ENCODE measurements around the gene AQP9. TPM values are rescaled to one million over a fixed set of nuclear protein-coding genes. Genes with fewer than 3 reads are reported as not detected.

AQP9 gene
- total RNA-seq, 1 donor from 2014 or later = 60.3 TPM

GRCh38 chr15:58159827-58160386, 21.7 kb downstream of the AQP9 start:
- H3K9me3 ChIP-seq = no peaks in the 10 kb centered on the region
- no peaks in the 10 kb centered on the region for H3K27me3 ChIP-seq (ENCODE audit: low read depth)
- H3K36me3 ChIP-seq = no peaks in the 10 kb centered on the region
- no peak for TF ChIP-seq CTCF (IDR thresholded peaks at IDR 0.05)
- H3K4me1 ChIP-seq = no peaks in the 10 kb centered on the region
- intact Hi-C loops (cut with DNase I) = no loop called here
- ATAC-seq (no peak), DNase-seq (no peak)
- H3K27ac ChIP-seq = no peak overlapping the region
- no peak overlapping the region for H3K4me3 ChIP-seq

GRCh38 chr15:58161436-58161930, 23.3 kb downstream of the AQP9 start:
- ATAC-seq = no peak
- intact Hi-C loops (cut with DNase I) = no loop called here
- Histone ChIP-seq H3K27ac (no peak overlapping the region), H3K4me3 (no peak overlapping the region), H3K4me1 (no peaks in the 10 kb centered on the region), H3K36me3 (no peaks in the 10 kb centered on the region), H3K9me3 (no peaks in the 10 kb centered on the region), H3K27me3 (ENCODE audit: low read depth) (no peaks in the 10 kb centered on the region)
- DNase-seq = no peak
- TF ChIP-seq CTCF (IDR thresholded peaks at IDR 0.05) = no peak

GRCh38 chr15:58163985-58164384, 25.8 kb downstream of the AQP9 start:
- no peaks in the 10 kb centered on the region for H3K36me3 ChIP-seq
- no peak for TF ChIP-seq CTCF (IDR thresholded peaks at IDR 0.05)
- H3K4me1 ChIP-seq = no peaks in the 10 kb centered on the region
- intact Hi-C loops (cut with DNase I) = no loop called here
- H3K9me3 ChIP-seq = no peaks in the 10 kb centered on the region
- ATAC-seq (no peak), DNase-seq (no peak)
- no peak overlapping the region for H3K4me3 ChIP-seq
- no peaks in the 10 kb centered on the region for H3K27me3 ChIP-seq (ENCODE audit: low read depth)
- H3K27ac ChIP-seq = no peak overlapping the region

- H3K27ac ChIP-seq = no peak overlapping the region
- H3K9me3 ChIP-seq = no peaks in the 10 kb centered on the region
- no peak overlapping the region for H3K4me3 ChIP-seq
- no peak for ATAC-seq
- no peaks in the 10 kb centered on the region for H3K4me1 ChIP-seq
- TF ChIP-seq CTCF (IDR thresholded peaks at IDR 0.05) = no peak
- intact Hi-C loops (cut with DNase I) = no loop called here
- no peaks in the 10 kb centered on the region for H3K36me3 ChIP-seq
- H3K27me3 ChIP-seq (ENCODE audit: low read depth) = no peaks in the 10 kb centered on the region
- no peak for DNase-seq
Measured at GRCh38 chr15:58164926-58165325, 26.7 kb downstream of the AQP9 start.

- ATAC-seq (no peak), DNase-seq (no peak)
- Histone ChIP-seq H3K4me1 (no peaks in the 10 kb centered on the region), H3K27me3 (ENCODE audit: low read depth) (no peaks in the 10 kb centered on the region), H3K27ac (no peak overlapping the region), H3K9me3 (no peaks in the 10 kb centered on the region), H3K4me3 (no peak overlapping the region), H3K36me3 (no peaks in the 10 kb centered on the region)
- intact Hi-C loops (cut with DNase I) = no loop called here
- no peak for TF ChIP-seq CTCF (IDR thresholded peaks at IDR 0.05)
Measured at GRCh38 chr15:58165661-58166060, 27.5 kb downstream of the AQP9 start.
